ENCODE measurements around the gene USP32.

Gene USP32

GRCh38 chr17:60171753-60172079 lies 220.2 kb downstream of the USP32 start:
- no peak for TF ChIP-seq CTCF (IDR thresholded peaks at IDR 0.05; ENCODE audit: low read length, missing control alignments)
- H3K4me3 ChIP-seq (replicated peaks; ENCODE audit: low read depth, low read length) = no peak overlapping the region
- DNase-seq (ENCODE audit: low read depth) = no peak

- TF ChIP-seq CTCF (IDR thresholded peaks at IDR 0.05; ENCODE audit: low read length, missing control alignments) = no peak
- no peak overlapping the region for H3K4me3 ChIP-seq (replicated peaks; ENCODE audit: low read depth, low read length)
- DNase-seq (ENCODE audit: low read depth) = no peak
These were observed 220.8 kb downstream of the USP32 start for GRCh38 chr17:60170835-60171752.

GRCh38 chr17:60169921-60170817 lies 221.8 kb downstream of the USP32 start:
- no peak for TF ChIP-seq CTCF (IDR thresholded peaks at IDR 0.05; ENCODE audit: low read length, missing control alignments)
- H3K4me3 ChIP-seq (replicated peaks; ENCODE audit: low read depth, low read length) = no peak overlapping the region
- peak; percentile 80 for DNase-seq (ENCODE audit: low read depth)

- no peak for TF ChIP-seq CTCF (IDR thresholded peaks at IDR 0.05; ENCODE audit: low read length, missing control alignments)
- DNase-seq (ENCODE audit: low read depth) = no peak
- H3K4me3 ChIP-seq (replicated peaks; ENCODE audit: low read depth, low read length) = no peak overlapping the region
These were observed 223.3 kb downstream of the USP32 start for GRCh38 chr17:60168654-60169053.

- TF ChIP-seq CTCF (IDR thresholded peaks at IDR 0.05; ENCODE audit: low read length, missing control alignments) = no peak
- H3K4me3 ChIP-seq (replicated peaks; ENCODE audit: low read depth, low read length) = no peak overlapping the region
- no peak for DNase-seq (ENCODE audit: low read depth)
These were observed 224.7 kb downstream of the USP32 start for GRCh38 chr17:60167065-60167741.

- H3K4me3 ChIP-seq (replicated peaks; ENCODE audit: low read depth, low read length) = no peak overlapping the region
- DNase-seq (ENCODE audit: low read depth) = no peak
- TF ChIP-seq CTCF (IDR thresholded peaks at IDR 0.05; ENCODE audit: low read length, missing control alignments) = no peak
These were observed 226.0 kb downstream of the USP32 start for GRCh38 chr17:60165971-60166370.
